Esophagus squamous epithelium (tissue), 4 donors: ENCODE measurements around the gene AP5M1.

ENCODE experiments used
- POLR2A ChIP-seq, 4 donors: fragments of 450-650 bp; IDR thresholded peaks; one replicate each; pipeline ENCODE4 v1.6.1; 2017; ENCODE audit warnings: antibody characterized with exemption in 4 of 4, mild to moderate bottlenecking in 4 of 4, moderate library complexity in 3 of 4
- TF ChIP-seq, protein P1 (sequence below), 6 experiments: fragments of 450-650 bp in 4 of 6; fragments of 200-600 bp in 2 of 6; sonication (generic) in 2 of 6; IDR thresholded peaks; one replicate each; pipeline ENCODE4 v1.5.1; 2016 to 2019; ENCODE audit warnings: antibody characterized with exemption in 6 of 6, mild to moderate bottlenecking in 4 of 6, moderate library complexity in 4 of 6

DNA sequence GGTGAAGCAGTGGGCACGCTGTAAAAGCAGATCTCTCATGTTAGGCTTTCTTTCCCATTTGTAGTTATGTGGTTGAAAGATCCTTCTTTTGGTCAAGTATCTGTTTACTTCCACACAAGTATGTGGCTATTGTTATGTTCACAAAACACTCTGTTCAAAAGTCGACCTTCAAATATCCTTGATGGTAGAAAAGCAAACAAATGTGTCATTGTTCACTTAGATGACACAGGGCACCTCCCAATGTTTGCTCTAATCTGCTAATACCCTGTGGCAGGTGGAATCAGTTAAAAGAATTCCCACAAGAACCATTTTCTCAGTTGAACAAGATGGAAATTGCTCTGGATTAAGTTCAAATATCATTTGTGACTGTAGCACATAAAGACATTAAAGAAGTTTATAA lies 78.0 kb downstream of the AP5M1 start:
- TF ChIP-seq, protein P1, sequence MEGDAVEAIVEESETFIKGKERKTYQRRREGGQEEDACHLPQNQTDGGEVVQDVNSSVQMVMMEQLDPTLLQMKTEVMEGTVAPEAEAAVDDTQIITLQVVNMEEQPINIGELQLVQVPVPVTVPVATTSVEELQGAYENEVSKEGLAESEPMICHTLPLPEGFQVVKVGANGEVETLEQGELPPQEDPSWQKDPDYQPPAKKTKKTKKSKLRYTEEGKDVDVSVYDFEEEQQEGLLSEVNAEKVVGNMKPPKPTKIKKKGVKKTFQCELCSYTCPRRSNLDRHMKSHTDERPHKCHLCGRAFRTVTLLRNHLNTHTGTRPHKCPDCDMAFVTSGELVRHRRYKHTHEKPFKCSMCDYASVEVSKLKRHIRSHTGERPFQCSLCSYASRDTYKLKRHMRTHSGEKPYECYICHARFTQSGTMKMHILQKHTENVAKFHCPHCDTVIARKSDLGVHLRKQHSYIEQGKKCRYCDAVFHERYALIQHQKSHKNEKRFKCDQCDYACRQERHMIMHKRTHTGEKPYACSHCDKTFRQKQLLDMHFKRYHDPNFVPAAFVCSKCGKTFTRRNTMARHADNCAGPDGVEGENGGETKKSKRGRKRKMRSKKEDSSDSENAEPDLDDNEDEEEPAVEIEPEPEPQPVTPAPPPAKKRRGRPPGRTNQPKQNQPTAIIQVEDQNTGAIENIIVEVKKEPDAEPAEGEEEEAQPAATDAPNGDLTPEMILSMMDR (IDR thresholded peaks at IDR 0.05): no peak
- TF ChIP-seq POLR2A (IDR thresholded peaks at IDR 0.05): no peak
